Measurements from ENCODE around the gene WDFY4.

- TF ChIP-seq, protein P1, sequence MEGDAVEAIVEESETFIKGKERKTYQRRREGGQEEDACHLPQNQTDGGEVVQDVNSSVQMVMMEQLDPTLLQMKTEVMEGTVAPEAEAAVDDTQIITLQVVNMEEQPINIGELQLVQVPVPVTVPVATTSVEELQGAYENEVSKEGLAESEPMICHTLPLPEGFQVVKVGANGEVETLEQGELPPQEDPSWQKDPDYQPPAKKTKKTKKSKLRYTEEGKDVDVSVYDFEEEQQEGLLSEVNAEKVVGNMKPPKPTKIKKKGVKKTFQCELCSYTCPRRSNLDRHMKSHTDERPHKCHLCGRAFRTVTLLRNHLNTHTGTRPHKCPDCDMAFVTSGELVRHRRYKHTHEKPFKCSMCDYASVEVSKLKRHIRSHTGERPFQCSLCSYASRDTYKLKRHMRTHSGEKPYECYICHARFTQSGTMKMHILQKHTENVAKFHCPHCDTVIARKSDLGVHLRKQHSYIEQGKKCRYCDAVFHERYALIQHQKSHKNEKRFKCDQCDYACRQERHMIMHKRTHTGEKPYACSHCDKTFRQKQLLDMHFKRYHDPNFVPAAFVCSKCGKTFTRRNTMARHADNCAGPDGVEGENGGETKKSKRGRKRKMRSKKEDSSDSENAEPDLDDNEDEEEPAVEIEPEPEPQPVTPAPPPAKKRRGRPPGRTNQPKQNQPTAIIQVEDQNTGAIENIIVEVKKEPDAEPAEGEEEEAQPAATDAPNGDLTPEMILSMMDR (IDR thresholded peaks at IDR 0.05) = no peak
- no peak for TF ChIP-seq POLR2AphosphoS5 (IDR thresholded peaks at IDR 0.05; ENCODE audit: low read depth, low read length)
- no peak for TF ChIP-seq REST (IDR thresholded peaks at IDR 0.05; ENCODE audit: insufficient read depth in 1 of 2, low read depth in 2 of 2, low read length in 1 of 2)
Observed at GRCh38 chr10:48902096-48902495, 217.4 kb downstream of the WDFY4 start.
